GM21367 (cell line): ENCODE data around the gene SUGCT.
"Not testable (repeated sequence)": the region's sequence is repeated elsewhere in the genome, so short reads cannot be mapped to it uniquely, and the experiment has no call there.

ENCODE experiments used
- ATAC-seq: cut with Tn5 transposase; IDR thresholded peaks from one replicate; pipeline ENCODE4 v1.9.1; 2021; ENCODE audit not compliant: unreplicated experiment

Gene SUGCT

GRCh38 chr7:40551685-40552576 is 417.1 kb downstream of the SUGCT start:
- peak; percentile 71 for ATAC-seq

- no peak for ATAC-seq
These were observed 425.9 kb downstream of the SUGCT start for GRCh38 chr7:40560672-40561071.

- no peak for ATAC-seq
These were observed 432.1 kb downstream of the SUGCT start for GRCh38 chr7:40566879-40567278.

GRCh38 chr7:40569326-40569725 is 434.5 kb downstream of the SUGCT start:
- no peak for ATAC-seq

- ATAC-seq, result no peak
These were observed 435.4 kb downstream of the SUGCT start for GRCh38 chr7:40570223-40570622.

- ATAC-seq, result no peak
These were observed 437.0 kb downstream of the SUGCT start for GRCh38 chr7:40571796-40572195.

GRCh38 chr7:40572810-40573465 is 438.1 kb downstream of the SUGCT start:
- no peak for ATAC-seq

- no peak for ATAC-seq
These were observed 444.6 kb downstream of the SUGCT start for GRCh38 chr7:40579401-40579800.

- ATAC-seq, result no peak
These were observed 446.0 kb downstream of the SUGCT start for GRCh38 chr7:40580776-40581175.

- ATAC-seq, result no peak
These were observed 447.7 kb downstream of the SUGCT start for GRCh38 chr7:40582539-40582938.

GRCh38 chr7:40583667-40584444 is 449.1 kb downstream of the SUGCT start:
- no peak for ATAC-seq

- no peak for ATAC-seq
These were observed 450.0 kb downstream of the SUGCT start for GRCh38 chr7:40584667-40585433.

- ATAC-seq, result no peak
These were observed 451.4 kb downstream of the SUGCT start for GRCh38 chr7:40586197-40586596.

- ATAC-seq, result no peak
These were observed 452.6 kb downstream of the SUGCT start for GRCh38 chr7:40587419-40587818.

GRCh38 chr7:40595129-40595528 is 460.3 kb downstream of the SUGCT start:
- ATAC-seq, result no peak

GRCh38 chr7:40595832-40596231 is 461.0 kb downstream of the SUGCT start:
- ATAC-seq, result no peak

- ATAC-seq, result no peak
These were observed 462.7 kb downstream of the SUGCT start for GRCh38 chr7:40597517-40597916.

GRCh38 chr7:40598915-40599314 is 464.1 kb downstream of the SUGCT start:
- ATAC-seq, result no peak

GRCh38 chr7:40599836-40600235 is 465.0 kb downstream of the SUGCT start:
- ATAC-seq, result no peak

GRCh38 chr7:40602351-40602750 is 467.5 kb downstream of the SUGCT start:
- not testable (repeated sequence) for ATAC-seq
